GM18511 (cell line): ENCODE results near the gene PPP4R2.
A peak's percentile ranks its signal among the peaks of the same experiment; 100 is the strongest.

Experiments
- ATAC-seq: cut with Tn5 transposase; IDR thresholded peaks from one replicate; pipeline ENCODE4 v1.9.1; 2021; ENCODE audit warnings: mild to moderate bottlenecking, moderate library complexity; ENCODE audit not compliant: unreplicated experiment

PPP4R2 gene

DNA sequence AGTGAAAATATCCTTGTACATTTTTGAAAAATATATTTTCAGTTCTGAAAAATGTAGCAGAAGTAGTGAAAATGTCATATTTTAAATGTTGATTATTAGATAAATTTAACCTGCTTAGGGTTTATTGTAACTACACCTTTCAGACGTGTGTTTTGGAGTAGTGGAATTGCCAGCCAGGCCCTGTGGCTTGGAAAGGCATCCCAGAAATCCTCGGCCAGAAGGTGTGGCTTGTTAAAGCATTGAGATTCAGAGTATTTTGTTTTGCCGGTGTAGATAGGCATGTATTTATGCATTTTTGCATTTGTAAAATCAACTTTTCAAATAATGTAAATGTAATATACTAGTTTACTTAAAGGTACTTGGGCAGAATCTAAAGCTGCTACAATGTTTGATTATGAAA is 71.8 kb downstream of the PPP4R2 start:
- no peak for ATAC-seq

DNA sequence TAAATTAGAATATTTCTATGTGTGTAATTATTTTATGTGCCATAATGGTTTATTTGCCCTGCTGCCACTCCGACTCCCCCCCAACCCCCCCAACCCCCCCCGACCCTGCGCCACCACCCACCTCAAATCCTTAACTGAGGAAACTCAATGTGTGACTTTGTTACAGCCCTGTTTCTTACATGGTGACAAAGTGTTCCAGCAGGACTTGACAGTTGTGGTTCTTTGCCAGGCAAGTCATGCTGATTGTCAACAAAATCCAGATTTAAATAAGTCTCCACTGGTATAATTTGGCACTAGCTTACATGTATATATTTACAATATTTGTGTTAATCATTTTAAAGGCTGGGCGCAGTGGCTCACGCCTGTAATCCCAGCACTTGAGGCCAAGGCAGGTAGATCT is 72.6 kb downstream of the PPP4R2 start:
- no peak for ATAC-seq

DNA sequence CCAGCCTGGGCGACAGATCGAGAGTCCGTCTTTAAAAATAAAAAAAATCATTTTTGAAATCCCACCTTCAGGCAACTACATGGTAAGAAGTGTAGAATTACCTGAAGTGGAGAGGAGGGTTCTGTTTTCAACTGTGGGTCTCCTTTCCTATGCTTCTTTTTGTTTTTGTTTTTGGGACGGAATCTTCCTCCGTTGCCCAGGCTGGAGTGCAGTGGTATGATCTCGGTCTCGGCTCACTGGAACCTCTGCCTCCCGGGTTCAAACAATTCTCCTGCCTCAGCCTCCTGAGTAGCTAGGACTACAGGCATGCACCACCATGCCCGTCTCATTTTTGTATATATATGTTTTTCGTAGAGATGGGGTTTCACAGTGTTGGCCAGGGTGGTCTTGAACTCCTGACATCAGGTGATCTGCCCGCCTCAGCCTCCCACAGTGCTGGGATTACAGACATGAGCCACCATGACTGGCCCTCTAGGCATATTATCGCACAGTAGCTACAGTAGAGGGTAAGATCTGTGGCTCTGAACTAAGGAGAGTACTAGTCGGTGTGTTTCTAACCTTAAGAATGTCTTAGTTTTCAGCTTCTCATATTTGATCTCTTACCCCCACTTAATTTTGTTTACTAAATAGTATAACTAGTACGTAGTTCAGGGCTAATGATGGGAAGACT is 73.3 kb downstream of the PPP4R2 start:
- ATAC-seq: no peak

DNA sequence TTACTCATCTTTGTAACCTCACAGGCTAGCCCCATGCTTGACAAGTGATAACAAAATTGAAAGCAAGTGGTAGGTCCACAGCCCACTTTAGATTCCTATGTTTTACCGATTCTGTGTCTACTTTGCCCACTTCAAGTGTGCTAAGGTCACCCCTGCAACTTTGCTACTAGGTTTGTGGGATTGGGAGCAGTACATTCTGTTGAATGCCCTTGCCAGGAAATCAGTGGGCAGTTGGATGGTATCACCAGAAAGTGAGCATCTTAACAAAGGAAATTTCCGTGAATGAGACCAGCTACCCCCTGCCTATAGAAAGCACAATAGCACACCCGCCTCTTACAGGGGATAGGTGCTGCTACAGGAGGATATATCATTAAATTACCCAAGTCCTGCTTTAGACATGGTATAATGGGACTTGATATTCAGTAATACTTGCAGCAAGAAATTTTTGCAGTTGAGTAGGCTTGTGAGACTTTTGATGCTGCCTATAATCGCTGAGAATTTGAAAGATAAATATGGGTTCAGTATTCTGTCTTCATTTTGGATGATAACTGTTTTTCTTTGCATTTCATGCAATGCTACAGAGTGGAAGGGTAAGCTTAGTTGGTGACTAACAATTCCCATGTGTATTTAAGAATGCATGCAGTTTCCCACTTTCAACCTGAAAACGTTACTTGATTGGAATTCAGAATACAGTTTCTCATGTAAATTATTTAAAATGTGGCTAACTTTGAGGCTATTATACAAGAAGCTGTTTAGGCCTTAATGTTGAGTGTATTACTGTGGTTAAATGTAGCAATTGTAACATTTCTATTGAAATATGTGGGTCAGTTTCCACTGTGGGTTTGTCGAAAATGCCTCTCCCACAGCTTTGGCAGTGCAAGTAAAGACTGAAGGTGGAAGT is 74.3 kb downstream of the PPP4R2 start:
- no peak for ATAC-seq

DNA sequence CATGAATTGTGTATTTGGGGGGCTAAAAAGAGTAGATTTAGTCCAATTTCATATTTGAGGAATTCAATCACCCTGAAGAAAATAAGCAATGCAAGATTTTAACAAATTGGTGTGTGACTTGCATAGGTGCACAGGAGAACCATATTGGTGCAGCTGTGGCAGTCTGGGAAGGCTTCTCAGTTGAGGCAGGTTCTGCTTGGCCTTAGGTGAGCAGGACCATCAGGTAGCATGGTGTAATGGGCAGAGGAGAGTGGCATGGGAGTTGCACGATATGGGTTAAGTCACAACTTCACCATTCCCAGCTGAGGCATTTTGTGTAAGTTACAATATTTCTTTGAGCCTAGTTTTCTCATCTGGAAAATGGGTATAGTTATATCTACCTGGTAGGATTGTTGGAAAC is 75.3 kb downstream of the PPP4R2 start:
- no peak for ATAC-seq

DNA sequence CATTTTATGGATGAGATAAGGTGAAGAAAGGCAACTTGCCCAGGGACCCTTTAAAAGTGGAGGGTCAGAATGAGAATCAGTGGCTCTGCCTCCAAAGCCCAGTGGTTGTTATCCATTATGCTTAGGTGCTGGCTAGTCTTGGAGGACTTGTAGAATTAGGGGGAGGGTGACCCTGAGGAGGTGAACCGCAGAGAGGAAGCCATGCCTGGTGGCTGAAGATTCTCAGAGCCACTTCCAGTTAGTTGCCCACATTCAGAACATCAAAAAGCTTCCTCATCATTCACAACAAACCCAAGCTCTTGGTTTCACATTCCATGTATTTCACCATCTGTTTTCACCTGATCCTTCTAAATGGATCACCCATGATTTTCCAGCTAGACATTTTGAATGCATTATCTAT is 76.0 kb downstream of the PPP4R2 start:
- ATAC-seq: no peak

DNA sequence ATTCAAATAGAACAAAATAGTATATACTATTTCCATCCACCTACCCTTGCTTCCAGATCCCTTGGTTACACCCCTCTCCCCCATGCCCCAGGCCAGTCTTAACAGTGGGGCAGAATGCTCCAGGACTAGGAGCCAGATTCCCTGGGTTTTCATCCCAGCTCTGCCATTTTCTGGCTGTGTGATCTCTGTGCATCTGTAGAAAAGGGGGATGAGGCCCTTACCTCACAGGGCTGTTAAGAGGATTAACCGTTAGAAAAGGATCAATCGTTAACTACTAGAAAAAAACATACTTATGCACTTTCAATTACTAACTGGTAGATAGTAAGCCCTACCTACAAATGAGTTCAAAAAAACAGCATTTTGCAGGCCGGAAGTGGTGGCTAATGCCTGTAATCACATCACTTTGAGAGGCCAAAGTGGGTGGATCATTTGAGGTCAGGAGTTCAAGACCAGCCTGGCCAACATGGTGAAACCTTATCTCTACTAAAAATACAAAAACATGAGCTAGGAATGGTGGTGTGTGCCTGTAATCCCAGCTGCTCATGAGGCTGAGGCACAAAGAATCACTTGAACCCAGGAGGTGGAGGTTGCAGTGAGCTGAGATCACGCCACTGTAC is 76.6 kb downstream of the PPP4R2 start:
- ATAC-seq: no peak

DNA sequence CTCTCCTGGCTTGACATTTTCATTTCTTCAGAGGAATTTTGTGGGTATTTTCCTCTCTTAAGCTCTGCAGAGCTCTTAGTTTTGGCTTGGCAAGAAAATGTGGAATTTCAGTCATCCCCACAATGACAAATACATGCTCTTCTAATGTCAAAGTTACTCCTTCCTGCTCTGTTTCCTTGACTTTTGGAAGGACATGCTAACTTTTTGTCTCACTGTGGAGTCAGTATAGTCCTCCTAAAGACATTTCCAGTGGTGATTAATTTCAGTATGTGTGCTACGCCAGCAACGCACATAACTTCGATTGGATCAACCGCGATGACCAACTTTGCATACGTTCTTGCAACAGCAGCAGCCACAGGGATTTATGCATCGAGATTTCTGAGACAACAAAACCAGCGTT is 78.2 kb downstream of the PPP4R2 start:
- no peak for ATAC-seq

DNA sequence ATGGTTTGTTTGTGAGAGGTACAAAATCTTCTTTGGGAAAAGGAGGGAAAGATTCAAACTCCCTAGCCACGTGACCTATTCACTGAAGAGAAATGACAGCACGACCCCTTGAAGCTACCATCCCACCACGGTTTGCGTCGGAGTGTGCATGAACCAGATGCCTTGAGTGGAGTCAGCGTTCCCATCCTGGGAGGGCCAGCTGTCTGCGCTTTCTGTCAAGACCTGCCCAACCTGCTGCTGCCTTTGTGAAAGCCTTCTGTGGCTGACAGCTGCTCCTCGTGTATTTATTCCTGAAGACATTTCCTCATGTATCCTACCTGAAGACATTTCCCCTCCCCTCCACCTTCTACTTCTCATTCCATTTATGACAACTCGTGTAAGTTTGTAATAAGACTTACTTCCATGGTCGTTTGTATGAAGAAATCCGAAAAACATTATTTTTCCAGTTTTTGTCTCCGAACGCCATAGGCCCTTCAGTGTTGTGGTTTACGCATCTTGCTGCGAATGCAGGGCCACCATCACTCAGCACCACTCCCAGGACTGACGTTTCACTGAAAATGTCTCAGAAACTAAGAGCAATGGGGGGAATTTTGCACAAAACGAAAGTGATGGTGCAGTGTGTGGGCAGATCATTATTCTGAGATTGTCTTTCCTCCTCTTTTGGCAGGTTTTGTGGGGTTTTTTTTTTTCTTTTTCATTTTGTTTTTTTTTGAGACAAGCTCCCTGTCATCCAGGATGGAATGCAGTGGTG is 83.8 kb downstream of the PPP4R2 start:
- peak; percentile 81 for ATAC-seq

DNA sequence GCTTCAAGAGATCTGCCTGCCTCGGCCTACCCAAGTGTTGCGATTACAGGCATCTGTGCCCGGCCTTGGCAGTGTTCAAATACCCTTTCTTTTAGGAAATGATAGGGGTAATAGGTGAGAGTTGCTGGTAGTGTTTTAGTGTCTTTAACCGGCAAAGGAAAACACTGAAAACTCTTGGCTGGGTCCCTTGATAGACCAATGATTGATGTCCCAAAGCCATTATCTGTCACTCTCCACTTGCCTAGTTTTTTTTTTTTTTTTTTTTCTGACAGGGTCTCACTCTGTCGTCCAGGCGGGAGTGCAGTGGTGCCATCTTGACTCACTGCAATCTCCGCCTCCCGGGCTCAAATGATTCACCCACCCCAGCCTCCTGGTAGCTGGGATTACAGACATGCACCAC is 84.5 kb downstream of the PPP4R2 start:
- no peak for ATAC-seq

DNA sequence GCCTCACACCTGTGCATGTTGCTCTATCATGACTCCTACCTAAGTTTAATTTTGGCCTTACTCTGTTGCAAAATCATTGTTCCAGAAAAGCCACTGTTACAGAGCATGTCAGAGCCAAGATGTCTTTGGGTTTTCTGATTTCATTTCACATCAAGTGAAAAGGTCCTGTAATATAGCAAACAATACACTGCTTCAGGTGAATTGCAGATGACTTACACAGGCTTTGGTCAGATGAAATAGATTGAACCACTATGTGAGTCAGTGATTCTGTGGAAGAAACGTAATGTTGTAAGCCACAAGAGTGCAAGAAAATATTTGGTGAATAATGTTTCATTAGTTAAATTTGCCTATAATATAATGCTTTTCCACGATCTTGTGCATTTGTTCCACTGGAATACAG is 87.6 kb downstream of the PPP4R2 start:
- ATAC-seq: no peak

DNA sequence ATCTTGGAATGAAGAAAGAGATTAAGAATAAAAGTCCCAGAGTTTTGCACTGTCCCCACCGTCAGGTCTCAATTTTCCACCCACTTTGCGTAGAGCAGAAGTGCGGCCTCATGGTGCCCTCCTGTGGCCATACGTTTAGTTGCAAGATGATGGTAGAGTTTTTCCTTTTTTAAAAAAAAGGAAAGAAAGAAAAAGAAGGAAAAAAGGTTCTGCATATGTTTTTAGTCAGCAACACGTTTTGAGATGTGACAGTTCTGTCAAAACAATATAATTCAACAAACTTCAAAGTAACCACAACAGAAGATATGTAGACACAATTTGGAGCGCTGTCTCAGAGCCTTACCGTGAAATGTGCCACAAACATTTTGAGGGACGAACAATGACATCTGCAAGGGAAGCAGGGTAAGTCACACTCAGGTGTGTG is 89.5 kb downstream of the PPP4R2 start:
- no peak for ATAC-seq

DNA sequence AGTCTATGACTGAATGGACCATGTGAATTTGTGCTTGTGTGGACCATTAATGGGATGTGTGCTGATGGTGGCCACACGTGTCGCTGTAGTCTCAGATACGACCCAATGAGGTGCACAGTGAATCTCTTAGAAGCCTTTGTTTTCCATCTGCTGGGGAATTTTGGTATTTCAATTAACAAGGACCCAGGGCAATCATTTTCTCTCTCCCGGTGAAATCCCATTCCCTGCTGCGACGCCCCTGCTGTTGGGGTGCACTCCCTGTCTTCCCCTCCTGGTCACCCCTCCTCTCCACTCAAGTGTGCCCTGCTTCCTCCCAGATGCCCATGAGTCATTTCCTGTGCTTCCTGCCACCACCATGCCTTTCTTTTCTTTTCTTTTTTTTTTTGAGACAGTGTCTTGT is 97.5 kb downstream of the PPP4R2 start:
- peak; percentile 91 for ATAC-seq

DNA sequence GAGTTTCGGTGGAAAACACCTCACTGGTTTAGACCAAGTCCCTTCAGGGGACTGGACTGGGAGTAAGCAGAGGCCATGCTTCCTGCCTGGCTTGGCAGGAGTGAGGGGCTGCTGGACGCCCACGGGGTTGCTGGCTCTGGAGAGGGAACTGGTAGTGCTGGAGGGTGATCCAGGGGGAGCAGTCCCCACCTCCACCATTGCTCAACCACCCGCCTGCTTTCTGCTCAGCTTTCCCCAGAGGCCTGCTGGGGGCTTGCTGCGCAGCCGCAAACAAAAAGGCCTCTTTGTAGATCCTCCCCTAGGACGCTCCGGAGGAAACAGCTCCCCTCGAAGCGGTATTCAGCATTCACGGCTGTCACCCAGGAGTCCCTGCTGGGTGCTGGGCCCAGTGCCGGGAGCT is 98.3 kb downstream of the PPP4R2 start:
- no peak for ATAC-seq

DNA sequence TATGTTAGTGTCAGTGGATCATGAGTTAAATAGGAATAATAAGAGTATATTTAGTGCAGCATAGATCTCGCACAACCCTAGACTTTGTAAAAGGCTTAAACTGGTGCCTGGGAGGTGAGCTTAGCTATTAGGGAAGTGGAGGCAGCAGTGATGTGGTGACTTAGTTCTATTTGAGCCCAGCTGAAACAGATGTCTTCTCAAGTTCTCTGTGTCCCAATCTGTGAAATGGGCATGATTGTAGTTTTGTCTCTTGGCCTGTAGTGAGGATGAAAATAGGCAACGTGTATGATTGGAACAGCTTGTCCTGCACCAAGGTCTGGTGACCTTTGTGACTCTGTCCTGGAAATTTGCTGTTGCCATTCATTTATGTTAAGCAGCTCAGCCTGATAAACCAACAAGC is 99.6 kb downstream of the PPP4R2 start:
- ATAC-seq: no peak

DNA sequence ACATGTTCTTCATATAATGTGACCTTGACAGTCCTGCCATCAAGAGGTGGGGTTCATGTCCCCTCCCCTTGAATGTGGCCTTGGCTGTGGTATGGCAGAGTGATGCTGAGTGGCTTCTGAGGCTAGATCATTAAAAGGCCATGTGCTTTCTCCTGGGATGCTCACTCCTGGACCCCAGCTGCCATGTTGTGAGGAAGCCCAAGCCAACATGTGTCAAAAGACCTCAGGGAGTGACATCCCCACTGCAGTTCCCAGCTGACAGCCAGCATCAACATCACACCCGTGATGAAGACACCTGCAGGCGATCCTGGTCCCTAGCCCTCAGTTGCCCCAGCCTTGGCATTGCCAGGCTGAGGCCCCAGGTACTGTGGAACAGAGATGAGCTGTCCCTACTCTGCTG is 101.4 kb downstream of the PPP4R2 start:
- no peak for ATAC-seq

DNA sequence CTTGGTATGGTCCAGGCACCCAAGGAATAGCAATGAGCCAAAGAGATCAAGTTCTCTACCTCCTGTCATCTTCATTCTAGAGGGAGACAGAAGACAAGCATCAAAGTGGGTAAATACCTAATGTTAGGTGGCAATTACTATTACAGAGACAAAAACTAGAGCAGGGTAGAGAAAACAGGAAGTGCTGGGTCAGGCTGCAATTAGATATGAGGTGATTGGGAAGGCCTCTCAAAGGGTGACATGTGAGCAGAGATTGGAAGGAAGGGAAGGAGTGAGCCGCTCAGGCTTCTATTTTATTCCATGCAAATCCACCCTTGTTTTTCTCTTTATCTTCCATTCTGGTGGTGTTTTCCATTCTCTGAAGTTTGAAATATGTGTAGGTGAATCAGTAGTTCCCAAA is 102.3 kb downstream of the PPP4R2 start:
- ATAC-seq: no peak

DNA sequence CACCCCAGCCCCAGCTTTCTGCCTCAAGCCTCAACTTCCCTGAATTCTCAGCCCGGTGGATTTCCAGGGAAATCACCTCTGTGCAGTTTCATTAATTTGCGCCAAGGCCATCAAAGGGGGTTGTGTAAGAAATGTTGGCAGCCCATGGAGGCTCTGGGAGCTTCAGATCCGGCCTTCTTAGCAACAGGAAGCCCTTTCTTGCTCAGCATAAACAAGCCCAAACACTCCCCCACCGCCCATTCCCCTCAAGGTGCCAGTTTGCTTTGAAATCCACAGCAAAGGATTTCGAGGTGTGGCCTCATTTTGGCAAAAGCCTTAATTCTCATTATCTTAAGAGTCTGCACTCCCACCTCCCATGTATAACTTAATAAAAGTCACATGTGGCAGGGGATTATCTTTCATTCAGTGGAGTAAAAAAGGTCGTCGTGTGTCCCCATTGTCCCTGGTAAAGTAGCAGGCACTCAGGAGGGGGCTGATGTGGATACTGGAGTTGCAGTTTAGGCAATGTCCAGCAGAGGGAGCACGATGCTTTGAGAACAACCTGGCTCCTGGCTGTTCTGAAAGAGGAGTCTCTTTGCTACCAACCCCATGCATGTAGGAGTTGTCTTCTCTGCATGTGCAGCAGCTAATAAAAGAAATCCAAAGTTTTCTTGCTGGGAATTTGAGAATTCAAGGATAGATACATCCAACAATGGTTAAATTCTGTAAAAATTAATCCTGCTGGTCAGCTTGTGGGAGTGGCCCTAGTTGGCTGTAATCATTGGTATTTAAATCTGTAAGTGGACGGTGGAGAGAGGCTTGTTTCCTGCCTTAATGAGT is 104.3 kb downstream of the PPP4R2 start:
- ATAC-seq: peak; percentile 95

DNA sequence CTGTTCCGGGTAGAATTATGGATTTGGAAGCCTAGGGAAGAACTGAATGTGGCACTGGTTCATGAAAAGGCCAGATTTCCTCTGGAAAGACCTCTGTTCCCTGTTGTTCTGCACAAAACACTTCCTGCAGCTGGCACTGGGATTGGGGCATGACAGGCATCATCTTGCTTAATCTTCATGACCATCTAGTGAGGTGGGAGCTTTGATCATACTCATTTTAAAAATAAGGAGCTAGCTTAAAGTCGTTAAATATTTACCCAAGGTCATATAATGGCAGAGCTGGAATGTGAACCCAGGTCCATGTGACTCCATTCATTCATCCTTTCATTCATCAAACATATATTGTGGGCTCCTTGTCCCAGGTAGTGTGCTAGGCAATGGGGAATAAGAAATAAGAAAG is 105.3 kb downstream of the PPP4R2 start:
- no peak for ATAC-seq

DNA sequence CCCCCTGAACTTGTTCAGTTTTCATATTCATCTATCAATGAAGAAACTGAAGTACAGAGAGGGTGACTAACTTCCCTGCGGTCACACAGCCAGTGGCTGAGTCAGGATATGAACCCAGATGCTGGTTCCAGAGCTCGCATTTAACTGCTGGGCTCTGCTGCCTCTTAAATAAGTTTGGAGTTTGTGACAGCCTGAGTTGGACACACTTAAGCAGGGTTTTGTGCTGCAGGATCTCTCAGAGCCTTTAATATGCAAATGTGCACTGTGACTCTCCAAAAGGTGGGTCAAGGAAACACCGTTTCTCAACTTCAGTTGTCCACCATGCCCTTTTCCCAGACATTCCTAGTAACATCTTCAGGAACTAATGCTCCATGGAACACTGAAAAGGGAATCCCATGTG is 110.6 kb downstream of the PPP4R2 start:
- ATAC-seq: no peak
